SK-N-MC (cell line): ENCODE results near the gene ADARB2.

Experiments
- DNase-seq: peaks from one replicate; pipeline ENCODE4 v3.0.0-alpha.2; 2011; ENCODE audit warnings: low read depth, low spot score
- H3K27ac ChIP-seq: fragments of 200-600 bp; sonication (generic); 2 replicates; pipeline ENCODE4 v1.5.1; 2016; ENCODE audit warnings: mixed run types
- H3K36me3 ChIP-seq: fragments of 200-600 bp; sonication (generic); 2 replicates; pipeline ENCODE4 v1.6.1; 2017; ENCODE audit warnings: antibody characterized with exemption, low read length, mixed read lengths; ENCODE audit not compliant: insufficient read depth
- H3K4me3 ChIP-seq: fragments of 200-600 bp; sonication (generic); 2 replicates; pipeline ENCODE4 v1.5.1; 2016
- H3K9ac ChIP-seq: fragments of 200-600 bp; sonication (generic); 2 replicates; pipeline ENCODE4 v1.8.0; 2017; ENCODE audit warnings: mixed run types, mixed read lengths; ENCODE audit not compliant: insufficient read length
- H3K9me3 ChIP-seq: fragments of 200-600 bp; sonication (generic); 2 replicates; pipeline ENCODE4 v1.6.1; 2017; ENCODE audit warnings: low read depth, mild to moderate bottlenecking, antibody characterized with exemption, low read length, moderate library complexity, mixed read lengths
- EZH2 ChIP-seq: fragments of 200-600 bp; sonication (generic); IDR thresholded peaks from one replicate; pipeline ENCODE4 v1.6.1; 2017; ENCODE audit warnings: antibody characterized with exemption
- FOXP2 ChIP-seq: optimal IDR thresholded peaks from 2 replicates; pipeline ENCODE3; 2011; ENCODE audit warnings: mild to moderate bottlenecking, moderate library complexity; ENCODE audit not compliant: insufficient read depth; ENCODE audit errors: extremely low read length, control extremely low read depth
- POLR2AphosphoS5 ChIP-seq: IDR thresholded peaks from 2 replicates; pipeline ENCODE4 v1.6.1; 2012; ENCODE audit warnings: mild to moderate bottlenecking, low read depth, low read length, borderline replicate concordance

ADARB2 gene

DNA sequence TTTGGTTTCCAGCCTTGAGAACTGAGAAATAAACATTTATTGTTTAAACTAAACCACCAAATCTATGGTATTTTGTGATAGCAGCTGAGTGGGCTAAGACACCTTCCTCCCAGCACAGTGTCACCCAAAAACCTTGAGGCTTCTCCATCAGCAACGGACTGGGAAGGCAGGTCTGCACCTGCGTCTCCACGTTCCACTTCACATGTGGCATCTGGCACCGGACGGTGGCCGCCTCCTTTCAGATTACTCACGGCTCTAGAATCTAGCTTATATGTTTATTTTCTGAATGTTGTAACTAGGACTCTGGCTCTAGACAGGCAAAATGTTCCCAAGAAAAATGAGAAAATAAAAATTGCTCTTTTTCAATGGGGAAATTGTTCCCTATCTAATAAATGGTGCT lies 201.0 kb downstream of the ADARB2 start:
- Histone ChIP-seq H3K27ac (no peak overlapping the region), H3K36me3 (no peaks in the 10 kb centered on the region), H3K9me3 (no peaks in the 10 kb centered on the region), H3K9ac (no peak overlapping the region), H3K4me3 (no peak overlapping the region)
- no peak for DNase-seq
- no peak for TF ChIP-seq EZH2
- no peak for TF ChIP-seq FOXP2
- TF ChIP-seq POLR2AphosphoS5, result no peak

DNA sequence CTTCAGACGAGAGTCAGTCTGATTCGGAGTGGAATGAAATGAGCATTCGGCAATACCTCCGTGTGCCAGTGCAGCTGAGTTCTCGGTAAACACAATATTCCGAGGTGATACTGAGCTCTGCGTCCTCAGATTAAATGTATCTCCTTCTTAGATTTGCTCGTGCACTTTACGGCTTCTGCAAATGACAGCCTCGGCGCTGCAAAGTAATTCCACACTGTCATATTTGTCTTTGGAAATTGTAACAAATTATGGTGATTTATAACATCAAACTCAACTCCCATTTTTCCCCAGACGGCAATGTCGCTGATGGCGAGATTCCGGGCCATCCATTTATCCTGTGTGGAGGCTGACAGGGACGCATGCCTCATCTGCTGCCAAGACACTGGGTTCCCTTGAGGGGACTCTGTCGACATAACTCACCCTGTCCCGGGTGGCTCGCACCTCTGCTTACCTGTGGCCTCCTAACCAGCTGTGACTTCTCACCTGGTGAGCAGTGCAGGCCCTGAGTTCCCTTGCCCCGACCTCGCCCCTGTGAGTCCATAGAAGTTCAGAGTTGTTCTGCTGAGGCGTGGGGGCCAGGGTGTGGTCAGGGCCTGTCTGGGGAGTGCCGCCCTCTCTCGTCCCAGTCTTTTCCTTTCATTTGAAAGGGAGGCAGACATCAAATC lies 201.9 kb downstream of the ADARB2 start:
- TF ChIP-seq FOXP2 (no peak), POLR2AphosphoS5 (no peak), EZH2 (no peak)
- no peak overlapping the region for H3K27ac ChIP-seq
- H3K36me3 ChIP-seq, result no peaks in the 10 kb centered on the region
- no peak overlapping the region for H3K4me3 ChIP-seq
- DNase-seq, result no peak
- H3K9me3 ChIP-seq, result no peaks in the 10 kb centered on the region
- H3K9ac ChIP-seq, result no peak overlapping the region

DNA sequence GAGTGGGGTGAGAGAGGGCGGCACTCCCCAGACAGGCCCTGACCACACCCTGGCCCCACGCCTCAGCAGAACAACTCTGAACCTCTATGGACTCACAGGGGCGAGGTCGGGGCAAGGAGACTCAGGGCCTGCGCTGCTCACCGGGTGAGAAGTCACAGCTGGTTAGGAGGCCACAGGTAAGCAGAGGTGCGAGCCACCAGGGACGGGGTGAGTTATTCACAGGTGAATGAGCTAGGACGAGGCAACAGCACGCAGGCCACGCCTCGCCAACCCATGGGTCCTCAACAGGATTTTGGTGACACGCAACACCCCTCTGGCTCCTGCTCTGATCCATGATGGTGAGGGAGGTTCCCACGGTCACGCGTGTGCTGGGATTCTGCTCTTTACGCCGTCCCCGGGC lies 202.5 kb downstream of the ADARB2 start:
- Histone ChIP-seq H3K27ac (no peak overlapping the region), H3K9ac (no peak overlapping the region), H3K36me3 (no peaks in the 10 kb centered on the region), H3K9me3 (no peaks in the 10 kb centered on the region), H3K4me3 (no peak overlapping the region)
- no peak for DNase-seq
- TF ChIP-seq EZH2 (no peak), POLR2AphosphoS5 (no peak), FOXP2 (no peak)

DNA sequence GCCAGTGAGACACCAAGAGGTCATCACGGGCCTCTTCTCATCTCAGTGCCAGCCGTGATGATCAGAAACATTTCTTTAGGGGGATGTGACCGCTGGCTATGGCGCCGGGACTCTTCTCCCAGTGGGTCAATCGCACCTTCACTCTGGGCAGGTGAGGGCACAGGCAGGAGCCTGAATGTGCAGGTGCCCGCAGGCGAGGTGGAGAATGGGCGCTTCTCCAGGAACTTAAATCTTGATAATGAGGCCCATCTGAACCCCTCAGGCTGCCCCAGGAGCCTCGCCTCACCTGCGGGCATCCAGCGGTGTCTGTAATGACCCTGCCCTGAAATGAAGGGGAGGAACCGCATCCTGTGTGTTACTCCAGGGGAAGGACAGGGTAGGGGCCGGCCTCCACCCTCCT lies 204.7 kb downstream of the ADARB2 start:
- H3K9me3 ChIP-seq, result no peaks in the 10 kb centered on the region
- no peaks in the 10 kb centered on the region for H3K36me3 ChIP-seq
- no peak overlapping the region for H3K4me3 ChIP-seq
- H3K27ac ChIP-seq, result no peak overlapping the region
- no peak overlapping the region for H3K9ac ChIP-seq
- DNase-seq, result no peak
- no peak for TF ChIP-seq EZH2
- TF ChIP-seq POLR2AphosphoS5, result no peak
- TF ChIP-seq FOXP2, result no peak

DNA sequence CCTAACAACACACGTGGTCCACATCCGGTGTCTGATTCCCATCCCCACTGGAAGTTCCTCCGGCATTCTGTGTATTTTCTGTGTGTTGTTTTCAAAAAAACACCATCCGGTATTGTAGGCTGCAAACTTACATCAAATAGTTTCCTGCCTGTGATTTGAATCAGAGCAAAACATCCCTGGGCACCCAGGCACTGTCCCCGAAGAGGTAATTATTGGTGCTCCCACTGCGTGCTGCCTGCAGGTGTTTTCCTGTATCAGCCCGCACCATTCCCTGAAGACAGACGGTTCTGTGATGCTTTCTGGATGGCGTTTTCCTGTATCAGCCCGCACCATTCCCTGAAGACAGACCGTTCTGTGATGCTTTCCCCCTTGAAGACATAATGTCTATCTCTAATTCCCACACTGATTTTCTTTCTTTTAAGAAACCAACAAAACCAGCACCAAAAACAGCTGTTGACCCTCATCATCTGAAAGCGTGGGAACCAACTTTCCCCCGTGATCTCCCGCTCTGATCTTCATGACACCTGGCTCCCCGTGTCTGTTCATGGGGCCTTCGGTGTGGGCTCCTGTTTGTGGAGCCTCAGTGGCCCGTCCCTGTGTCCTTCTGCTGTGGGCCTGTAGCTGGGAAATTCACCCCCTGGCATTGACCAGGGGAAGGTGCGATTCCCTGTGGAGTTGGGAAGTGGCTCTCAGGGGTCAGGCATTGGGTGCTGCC lies 205.3 kb downstream of the ADARB2 start:
- Histone ChIP-seq H3K9me3 (no peaks in the 10 kb centered on the region), H3K4me3 (no peak overlapping the region), H3K9ac (no peak overlapping the region), H3K36me3 (no peaks in the 10 kb centered on the region), H3K27ac (no peak overlapping the region)
- TF ChIP-seq POLR2AphosphoS5 (no peak), EZH2 (no peak), FOXP2 (no peak)
- DNase-seq, result no peak

DNA sequence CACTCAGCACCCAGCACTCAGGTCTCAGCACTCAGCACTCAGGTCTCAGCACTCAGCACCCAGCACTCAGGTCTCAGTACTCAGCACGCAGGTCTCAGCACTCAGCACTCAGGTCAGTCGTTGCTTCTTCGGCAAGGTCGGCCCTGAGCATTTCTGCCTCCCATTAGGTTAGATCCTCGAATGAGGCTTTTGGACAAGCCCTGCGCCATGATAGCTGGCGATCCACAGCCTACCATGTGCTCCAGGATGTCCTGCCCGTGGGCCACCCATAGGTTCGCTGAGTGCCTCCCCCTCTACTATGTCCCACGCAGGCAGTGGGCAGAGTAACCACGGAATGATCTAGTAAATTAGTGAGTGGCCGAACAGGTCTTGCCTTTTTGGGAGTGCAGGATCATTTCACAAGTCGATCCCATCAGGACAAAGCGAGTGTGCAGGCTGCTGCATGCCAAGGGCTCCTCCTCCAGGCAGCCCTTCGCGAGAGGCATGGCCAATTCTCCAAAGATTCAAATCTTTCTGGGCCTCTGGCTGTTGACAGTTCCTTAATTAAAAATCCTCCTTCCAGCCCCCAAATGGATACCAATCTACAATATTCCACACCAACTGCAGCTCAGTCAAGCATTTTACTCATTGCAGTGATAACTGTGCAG lies 206.3 kb downstream of the ADARB2 start:
- no peak overlapping the region for H3K4me3 ChIP-seq
- TF ChIP-seq FOXP2 (no peak), POLR2AphosphoS5 (no peak)
- DNase-seq, result no peak
- H3K9ac ChIP-seq, result no peak overlapping the region
- H3K27ac ChIP-seq, result no peak overlapping the region
- no peaks in the 10 kb centered on the region for H3K9me3 ChIP-seq
- H3K36me3 ChIP-seq, result no peaks in the 10 kb centered on the region

DNA sequence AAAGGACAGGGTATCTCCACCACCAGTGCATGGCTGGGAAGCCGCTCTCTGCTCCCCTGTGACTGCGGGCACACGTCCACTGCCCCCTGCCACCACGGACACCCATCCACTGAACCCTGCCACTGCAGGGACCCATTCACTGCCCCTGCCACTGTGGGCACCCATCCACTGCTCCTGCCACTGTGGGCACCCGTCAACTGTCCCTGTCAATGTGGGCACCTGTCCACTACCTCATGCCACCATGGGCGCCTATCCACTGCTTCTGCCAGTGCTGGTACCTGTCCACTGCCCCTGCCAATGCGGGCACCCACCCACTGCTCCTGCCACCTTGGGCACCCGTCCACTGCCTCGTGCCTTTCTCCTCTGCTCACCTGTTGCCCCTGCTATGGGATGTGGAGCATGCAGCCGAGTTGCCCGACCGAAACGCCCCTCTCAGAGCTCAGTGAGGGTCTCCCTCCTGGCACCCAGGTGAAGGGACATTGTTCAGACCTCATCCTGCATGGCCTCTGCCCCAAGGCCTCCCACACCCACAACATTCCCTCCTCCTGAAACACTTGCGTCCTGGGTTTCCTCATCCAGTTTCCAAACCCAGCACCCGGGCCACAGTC lies 207.4 kb downstream of the ADARB2 start:
- no peak for DNase-seq
- Histone ChIP-seq H3K27ac (no peak overlapping the region), H3K4me3 (no peak overlapping the region), H3K36me3 (no peaks in the 10 kb centered on the region), H3K9ac (no peak overlapping the region), H3K9me3 (no peaks in the 10 kb centered on the region)
- no peak for TF ChIP-seq FOXP2
- no peak for TF ChIP-seq EZH2
- no peak for TF ChIP-seq POLR2AphosphoS5

DNA sequence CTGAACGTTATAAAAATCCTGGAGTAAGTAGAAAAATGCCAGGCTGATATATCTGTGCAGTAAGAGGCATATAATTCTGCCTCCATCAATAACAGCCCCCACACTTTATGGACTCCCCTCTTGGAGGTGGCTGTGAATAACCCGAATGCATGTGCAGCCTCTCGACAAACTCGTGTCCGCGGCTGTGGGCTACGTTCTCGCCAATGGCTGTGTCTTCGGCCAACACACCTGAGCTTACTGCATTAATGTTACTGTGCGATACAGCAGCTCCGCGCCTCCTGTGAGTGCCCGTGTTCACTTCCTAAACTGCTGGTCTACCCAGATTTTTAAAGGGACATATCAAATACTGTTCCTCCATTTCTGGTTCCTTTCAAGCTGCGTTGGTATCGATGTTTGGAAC lies 209.4 kb downstream of the ADARB2 start:
- no peaks in the 10 kb centered on the region for H3K9me3 ChIP-seq
- DNase-seq, result no peak
- no peaks in the 10 kb centered on the region for H3K36me3 ChIP-seq
- H3K9ac ChIP-seq, result no peak overlapping the region
- H3K4me3 ChIP-seq, result no peak overlapping the region
- H3K27ac ChIP-seq, result no peak overlapping the region
- no peak for TF ChIP-seq FOXP2
- TF ChIP-seq EZH2, result no peak
- no peak for TF ChIP-seq POLR2AphosphoS5
